Kidney capillary endothelial cell (primary cell): ENCODE data around the gene ST7.

Experiments used
- DNase-seq: peaks from one replicate; pipeline ENCODE4 v3.0.0-alpha.2; 2018; ENCODE audit warnings: low spot score

The ST7 gene

DNA sequence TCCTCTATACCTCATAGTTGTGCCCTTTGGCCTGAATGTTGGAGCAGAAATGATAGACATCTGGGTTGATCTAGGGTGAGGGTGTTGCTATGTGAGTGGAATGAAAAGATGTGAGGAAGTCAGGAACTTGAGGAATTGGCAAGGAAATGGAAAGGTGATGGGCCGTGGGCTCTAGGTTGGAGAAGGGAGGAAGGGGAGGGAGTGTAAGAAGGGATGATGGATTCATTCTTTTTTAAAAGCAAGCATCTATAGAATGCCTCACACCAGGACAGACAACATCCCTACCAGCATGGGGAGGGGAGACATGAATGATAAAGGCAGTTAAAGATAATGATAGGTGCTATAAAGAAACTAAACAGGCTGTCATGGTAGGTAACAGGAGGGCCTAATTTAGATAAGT lies 201.4 kb downstream of the ST7 start:
- DNase-seq: no peak

DNA sequence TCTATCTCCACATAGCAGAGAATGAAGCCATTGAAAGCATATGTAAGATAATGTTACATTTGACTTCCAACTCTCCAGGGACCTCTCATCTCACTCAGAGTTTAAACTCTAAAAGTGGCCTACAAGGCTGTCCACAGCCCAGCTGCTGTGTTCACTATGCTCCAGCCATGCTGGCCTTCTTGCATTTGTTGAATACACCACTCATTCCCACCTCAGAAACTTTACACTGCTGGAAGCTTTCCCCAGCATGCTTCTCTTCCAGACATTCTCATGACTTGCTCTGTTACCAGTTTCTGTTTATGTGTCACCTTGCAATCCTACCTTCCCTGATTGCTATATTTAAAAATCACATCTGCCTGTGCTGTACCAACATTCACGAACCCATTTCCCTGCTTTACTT lies 202.4 kb downstream of the ST7 start:
- DNase-seq: no peak

DNA sequence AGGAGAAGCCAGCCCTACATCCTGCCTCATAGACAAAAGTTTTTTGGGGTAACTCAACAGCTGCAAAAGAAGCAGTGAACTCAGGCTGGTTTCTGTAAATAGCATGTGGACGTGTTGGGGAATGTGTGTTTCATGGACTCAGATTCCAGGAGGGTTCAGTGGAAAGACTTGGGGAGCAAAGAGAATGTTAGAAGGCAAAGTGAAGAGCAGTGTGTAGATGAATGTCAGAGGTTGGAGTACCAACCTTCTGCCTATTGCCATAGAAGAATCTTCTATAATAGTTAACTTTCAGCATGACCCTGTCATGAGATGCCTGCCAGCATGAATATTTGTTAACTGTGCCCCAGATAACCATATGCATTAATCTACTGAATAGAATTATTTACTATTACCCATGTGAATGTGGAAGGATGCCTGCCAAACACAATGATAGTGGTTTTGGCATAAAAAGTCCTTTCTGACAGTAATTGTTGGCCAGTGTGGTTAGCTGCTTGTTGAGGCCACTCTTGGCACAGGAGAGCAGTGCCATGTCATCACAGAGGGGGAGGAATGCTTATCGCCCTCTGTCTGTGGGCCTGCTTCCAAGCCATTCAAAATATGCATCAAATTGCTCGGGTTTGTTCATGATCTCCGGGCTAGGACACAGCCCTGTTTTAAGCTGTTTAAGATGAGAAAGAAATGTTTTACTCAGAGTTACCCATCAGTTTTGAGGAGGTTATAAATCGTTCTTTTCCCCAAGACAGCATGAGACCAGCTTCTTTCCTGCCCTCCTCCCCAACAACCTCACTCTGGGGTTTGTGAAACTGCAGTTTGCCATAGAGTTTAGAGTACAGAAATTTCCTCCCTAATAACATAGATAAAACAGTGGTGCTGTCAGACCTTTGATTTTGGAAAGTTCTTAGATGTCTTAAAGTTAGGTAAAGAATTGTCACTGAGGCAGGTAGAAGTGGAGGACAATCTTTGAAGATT lies 204.2 kb downstream of the ST7 start:
- DNase-seq: no peak

DNA sequence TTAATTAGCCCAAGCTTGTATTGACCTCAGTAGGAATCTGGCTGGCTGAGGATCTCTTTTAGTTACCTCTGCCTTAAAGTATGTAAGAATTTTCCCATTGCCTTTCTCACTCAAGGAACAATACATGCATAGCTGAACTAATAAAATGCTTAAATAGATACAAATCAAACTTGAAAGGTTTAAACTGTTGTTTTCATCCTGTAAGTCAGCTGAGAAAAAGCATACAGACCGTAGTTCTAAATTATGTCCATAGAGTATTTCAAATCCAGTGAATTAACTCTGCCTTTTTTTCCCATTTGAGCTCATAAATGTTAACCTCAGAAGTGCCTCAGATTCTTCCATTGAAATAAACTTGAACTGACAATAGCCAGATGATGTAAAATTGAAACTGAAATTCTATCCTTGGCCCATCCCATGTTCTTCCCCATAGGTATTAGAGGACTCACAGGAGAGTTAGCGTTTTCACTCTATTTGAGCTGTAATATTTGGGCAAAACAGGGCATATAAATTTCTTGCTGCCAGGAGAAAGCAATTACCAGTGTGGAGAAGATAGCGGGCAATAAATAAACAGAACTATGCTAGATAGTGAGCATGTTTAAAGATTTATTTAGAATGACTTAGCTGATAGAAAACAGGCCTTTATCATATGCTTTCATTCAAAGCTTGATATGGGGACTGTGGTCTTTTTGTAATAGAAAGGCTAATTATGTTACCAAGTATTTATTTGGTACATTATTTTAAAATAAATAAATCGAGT lies 205.8 kb downstream of the ST7 start:
- DNase-seq: no peak

DNA sequence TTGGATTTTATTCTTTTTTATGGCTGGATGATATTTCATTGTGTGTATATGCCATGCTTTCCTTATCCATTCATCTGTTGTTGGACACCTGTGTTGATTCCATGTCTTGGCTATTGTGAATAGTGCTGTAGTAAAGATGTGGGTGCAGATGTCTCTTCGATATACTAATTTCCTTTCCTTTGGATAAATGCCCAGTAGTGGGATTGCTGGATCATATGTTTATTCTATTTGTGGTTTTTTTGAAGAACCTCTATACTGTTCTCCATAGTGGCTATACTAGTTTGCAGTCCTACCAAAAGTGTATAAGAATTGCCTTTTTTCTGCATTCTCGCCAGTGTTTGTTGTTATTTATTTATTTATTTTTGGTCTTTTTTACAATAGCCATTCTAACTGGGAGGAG lies 209.8 kb downstream of the ST7 start:
- DNase-seq: no peak

DNA sequence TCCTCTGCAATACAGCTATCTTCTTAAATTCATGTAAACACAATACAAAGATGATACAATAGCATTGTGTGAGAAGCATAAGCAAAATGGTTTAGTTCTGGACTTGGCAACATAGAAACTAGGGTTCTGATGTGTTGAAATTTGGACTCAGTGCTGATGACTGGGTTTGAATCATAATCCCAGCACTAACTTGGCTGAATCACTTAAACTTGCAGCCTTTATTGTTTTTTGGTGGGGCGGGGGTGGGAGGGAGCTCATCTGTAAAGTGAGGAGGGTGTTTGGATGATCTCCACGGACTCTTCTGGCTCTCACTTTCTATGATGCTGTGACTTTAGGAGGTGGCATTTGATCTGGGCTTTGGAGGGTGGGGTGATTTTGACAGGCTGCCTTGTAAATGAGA lies 211.3 kb downstream of the ST7 start:
- DNase-seq: no peak

DNA sequence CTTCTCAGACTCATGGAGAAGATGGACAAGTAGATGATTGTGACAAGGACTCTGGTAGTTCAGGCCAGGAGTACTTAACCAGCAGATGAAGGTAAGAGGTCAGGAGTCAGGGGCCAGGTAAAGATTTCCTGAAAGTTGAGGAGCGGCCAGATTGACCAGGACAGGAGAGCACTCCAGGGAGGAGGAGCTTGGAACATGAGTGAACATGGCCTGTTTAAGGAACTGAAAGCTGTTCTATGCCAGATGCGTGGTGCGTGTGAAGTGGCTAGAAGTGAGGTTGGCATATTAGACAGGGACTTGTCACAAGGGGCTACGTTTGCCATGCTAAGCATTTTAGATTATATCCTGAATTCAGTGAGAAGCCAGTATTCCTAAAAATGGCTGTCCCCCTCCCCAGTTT lies 212.4 kb downstream of the ST7 start:
- DNase-seq: no peak

DNA sequence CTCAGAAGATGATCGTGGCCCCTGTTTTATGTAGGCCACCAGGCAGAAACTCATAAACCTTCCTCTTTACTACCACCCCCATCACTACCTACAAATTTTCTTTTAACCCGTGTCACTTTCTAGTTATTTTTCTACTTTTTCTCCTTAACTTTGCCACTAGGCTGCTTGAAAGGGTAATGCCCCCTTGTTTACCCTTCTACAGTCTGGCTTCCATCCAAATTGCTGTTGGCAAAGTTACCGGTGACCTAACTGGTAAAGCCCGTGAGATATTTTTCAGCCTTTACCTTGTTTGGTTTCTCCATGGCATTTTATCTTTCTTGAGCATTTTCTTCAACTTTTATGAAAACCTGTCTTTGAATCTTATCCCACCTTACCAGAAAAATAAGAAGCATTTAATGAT lies 216.6 kb downstream of the ST7 start:
- DNase-seq: no peak

DNA sequence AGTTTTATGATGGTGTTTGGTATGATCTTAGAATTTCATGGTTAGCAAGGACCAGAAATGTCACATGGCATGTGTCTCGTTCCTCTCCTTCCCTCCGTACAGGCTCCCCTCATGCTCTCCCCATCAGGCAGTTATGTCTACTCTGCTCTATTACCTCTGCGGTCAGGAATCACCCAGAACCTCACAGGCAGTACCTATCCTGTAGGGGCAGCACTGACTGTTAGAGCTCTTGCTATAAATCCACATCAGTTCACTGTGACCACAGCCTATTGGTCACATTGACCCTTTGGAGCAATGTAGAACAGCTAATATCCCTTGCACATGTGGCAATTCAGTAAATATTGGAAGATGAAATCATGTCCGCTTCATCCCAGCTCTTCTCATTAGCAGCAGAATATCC lies 217.8 kb downstream of the ST7 start:
- no peak for DNase-seq

DNA sequence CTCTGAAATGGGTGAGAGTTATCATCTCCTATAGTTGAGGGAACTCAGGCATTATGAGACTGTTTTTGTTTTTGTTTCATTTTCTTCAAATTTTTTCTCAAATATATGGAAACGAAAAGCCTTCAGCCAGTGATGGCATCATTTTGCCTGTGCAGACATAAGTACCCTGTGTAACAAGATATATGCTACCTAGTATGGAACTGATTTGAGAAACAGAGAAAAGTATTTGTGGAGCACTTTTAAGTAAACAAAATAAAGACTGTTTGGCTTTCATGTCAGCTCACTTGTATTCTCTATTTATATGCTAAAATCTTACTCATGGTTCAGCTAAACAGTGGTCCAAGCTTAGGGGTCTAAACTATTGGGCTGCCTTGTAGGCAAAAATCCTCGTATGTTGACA lies 219.0 kb downstream of the ST7 start:
- no peak for DNase-seq

DNA sequence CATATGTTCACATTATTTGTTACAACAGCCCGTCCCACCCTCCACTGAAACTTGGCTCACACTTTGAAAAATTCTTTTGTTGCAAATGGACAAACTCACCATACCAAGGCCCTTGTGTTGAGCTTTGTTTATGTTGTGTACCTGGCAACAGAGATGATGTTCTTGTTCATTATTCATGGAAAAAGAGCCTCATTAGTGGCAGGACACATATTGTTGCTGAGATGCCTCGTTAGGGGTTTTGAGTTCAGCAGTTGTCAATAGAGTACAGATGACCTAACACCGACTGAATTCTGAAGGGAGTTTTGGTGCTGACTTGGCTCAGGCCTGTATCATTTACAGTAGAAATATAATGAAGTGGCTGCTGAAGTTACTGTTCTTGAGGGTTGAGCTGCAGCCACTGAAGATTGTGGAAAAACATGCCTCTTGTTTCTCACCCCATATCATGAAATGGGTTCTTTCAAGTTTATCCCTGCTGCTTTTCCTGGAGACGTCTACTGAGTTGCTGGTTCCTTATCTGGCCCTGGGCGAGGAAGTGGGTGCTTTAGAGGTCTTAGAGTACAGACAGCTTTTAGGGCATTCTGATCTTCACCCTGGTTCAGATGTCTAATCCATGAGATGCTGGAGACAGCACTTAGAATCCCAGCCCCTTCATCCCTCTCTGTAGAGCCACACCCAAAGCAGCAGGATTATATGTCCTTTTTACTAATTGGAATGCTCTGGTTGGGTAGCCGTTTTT lies 219.9 kb downstream of the ST7 start:
- no peak for DNase-seq

DNA sequence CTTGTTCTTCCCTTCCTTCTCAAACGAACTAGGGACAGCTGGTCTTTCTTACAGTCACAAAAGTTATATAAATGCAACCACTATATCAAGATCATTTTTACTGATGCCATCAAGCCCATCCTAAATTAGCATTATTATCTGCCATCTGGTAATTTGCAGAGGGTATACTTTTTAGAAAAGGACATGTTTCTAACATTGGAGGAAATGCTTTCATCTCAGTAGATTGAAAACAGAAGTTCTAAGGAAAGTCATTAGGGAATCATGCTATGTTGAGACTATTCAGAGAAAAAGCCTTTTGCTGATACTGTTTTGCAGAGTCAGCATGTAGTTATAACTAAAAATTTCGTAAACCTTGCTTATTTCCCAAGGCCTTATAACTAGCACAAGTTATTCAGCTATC lies 222.9 kb downstream of the ST7 start:
- DNase-seq: no peak

DNA sequence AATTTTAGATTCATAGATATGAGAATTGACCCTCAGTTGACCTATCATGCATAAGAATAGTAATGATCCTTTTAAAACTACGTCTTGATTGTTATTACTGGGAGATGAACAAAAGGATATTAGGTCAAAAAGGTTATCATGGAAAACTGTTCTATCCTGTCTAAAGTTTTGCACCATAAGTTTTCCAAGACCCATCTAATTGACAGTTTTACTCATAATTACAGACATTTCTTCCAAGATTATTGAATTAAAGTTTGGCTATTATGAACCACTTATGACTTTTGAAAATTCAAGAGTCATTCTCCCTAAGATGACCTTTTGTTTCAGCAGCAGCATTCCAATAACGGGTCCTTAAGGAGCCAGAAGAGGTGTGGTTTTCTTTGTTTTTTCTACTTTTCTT lies 225.3 kb downstream of the ST7 start:
- no peak for DNase-seq

DNA sequence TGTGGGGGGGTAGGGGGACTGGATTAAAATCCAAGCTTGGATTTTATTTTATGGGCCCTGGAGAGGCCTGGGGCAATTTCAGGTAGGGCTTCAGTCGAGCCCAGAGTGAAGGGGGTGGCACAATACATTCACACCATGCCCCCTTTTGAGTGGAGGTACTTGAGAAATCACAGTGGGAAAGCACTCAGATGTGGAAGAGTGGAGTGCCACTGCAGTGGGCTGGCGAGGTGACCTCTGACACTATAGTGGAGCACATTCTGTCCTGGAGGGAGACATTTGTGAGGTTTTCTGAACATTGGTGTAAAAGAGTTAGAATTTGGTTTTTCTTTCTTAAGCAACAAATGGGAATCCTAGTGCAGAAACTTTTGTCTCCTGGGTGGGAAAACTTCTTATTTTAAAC lies 226.4 kb downstream of the ST7 start:
- DNase-seq: no peak

DNA sequence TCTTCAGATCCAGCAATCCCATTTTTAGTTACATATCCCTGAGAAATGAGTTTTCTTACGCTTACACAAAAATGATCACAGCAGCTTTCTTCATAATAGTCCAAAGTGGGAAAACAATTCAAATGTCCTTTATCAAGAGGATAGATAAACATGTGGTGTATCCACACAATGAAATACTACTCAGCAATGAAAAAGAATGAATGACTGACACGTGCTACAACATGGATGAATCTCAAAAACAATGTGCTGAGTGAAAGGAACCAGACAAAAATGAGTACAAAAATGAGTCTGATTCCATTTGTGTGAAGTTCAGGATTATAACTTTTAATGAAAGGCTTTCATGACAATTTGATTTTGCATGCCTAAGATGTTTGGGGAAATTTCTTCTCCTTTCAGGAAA lies 230.4 kb downstream of the ST7 start:
- DNase-seq: no peak

DNA sequence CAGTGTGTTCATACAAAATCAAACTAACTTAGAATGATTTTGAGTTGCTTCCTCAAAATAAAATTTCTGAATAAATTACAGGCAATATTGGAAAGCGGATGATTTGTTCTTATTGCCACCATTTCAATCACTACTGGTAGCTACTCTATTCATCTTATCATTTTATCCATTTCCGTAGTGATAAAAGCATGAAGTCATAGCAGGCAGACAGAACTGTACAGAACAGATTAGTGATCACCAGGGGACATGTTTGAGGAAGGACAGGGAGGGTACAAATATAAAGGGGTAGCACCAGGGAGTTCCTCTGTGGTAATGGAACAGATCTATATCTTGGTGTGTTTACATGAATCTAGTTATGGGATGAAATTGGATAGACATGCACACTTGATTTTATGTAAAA lies 231.1 kb downstream of the ST7 start:
- DNase-seq: no peak

DNA sequence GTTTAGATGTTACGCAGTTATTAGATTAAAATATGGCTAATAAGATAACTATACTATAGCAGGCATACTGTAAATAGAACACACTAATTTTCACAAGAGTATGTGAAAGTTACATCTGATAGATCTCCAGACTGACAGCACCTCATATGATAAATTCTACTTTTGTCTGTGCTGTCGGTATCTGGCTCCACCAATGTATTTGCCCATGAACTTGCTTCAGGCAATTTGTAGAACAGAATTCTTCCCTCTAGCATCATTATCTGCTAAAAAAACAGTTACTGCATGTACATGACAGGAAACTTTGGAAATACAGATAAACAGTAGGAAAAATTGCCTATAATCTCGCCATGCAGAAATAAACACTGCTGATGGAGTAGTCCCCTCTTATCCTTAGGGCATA lies 231.8 kb downstream of the ST7 start:
- DNase-seq: no peak

DNA sequence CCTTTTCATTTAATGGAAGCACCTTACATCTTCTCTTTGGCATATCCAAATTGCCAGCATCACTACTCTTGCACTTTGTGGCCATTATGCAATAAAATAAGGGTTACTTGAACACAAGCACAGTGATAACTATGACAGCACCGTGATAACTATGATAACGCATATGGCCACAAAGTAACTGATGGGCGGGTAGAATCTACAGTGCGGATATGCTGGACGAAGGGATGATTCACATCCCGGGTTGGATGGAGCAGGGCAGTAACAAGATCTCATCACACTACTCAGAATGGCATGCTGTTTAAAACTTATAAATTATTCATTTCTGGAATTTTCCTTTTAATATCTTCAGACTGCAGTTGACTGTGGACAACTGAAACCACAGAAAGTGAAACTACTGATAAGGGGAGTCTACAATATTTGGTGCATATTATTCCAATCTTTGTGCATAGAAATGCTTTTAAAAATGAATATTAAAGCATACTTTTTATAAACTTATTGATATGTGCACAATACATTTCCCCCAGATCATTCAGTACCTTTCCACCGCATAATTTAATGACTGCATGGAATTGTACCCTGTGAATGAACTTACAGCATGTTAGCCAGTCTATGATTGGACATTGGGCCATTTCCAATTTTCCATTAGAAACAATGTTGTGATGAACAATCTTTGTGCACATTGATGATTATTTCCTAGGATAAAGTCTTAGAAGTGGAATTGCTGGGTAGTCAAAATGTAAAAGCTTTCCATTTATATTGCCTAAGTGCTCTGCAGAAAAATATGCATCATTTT lies 233.1 kb downstream of the ST7 start:
- DNase-seq: no peak

DNA sequence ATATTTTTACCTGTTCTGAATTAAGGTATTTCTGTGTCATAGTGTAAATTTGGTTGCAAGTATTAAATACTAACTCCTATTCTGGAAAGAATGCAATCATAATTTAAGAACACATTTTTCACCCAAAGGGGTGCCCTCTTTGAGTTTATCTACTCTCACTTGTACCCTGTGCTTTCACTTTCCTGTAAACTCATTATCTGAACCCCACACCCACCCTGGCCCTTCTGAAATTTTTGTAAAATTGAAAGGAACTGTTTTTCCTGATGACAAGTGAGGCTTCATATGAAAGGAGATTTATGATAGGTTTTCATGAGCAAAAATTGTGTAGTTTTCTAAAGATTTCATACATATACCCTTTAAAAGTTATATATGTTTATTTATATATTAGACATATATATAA lies 235.1 kb downstream of the ST7 start:
- no peak for DNase-seq

DNA sequence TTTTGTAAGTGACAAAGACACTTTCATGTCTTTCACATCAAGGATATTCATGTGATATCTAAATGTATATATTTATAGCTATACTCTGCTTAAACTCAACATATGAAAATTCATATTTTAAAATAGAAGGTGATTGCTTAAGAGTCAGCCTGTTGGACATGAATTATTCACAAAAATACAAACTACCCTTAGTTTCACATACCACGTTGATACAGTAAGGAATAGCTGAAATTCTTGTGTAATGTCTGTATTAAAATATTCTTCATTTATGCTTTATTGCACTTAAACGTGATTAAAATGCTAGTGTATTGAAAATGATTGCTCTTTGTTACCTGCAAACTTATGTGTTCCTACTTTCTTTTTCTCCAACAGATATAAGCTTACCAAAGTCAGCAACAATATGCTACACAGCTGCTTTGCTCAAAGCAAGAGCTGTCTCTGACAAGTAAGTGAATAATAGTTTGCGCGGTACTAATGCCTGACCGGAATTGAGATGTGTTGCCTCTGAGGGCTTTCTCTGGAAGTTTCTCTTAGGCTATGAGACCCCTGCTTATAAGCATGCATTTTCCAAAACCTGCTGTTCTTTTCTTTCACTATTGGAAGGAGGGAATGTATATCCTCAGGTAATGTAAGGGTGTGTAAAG lies 235.8 kb downstream of the ST7 start:
- no peak for DNase-seq

DNA sequence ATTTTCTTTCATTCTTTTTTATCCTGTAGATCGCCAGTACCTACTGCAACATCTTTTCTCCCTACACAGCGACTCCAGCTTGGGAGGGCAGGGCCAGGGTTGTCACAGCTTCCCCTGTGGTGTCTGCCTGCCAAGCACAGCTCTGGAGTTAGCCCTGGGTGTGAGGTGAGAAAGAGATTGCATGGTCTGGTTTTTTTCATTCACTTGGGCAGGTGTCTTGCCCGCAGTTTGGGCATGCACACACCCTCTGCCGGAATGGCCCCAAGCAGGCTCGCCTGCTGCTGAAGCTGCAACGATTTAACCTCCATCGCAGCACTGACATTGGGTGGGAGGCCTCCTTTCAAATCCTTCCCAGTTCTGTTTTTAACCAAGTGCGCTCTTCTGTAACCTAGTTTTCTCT lies 236.8 kb downstream of the ST7 start:
- no peak for DNase-seq
